AG04450 (cell line): ENCODE measurements around the gene CASR. TPM values are rescaled to one million over a fixed set of nuclear protein-coding genes. Genes with fewer than 3 reads are reported as not detected.

Source experiments
- CTCF ChIA-PET: fragments of 300-600, 350-600 bp; formaldehyde crosslinking; extraction: SDS; loops from one replicate; lab custom pipeline; 2022; ENCODE audit warnings: antibody characterized with exemption, inconsistent platforms; lab: Charles Lee
- POLR2A ChIA-PET: fragments of 350-600 bp; formaldehyde crosslinking; extraction: SDS; loops from one replicate; lab custom pipeline; 2021; ENCODE audit warnings: antibody characterized with exemption, inconsistent platforms; lab: Yijun Ruan, JAX
- DNase-seq: peaks from one replicate; pipeline ENCODE4 v3.0.0-alpha.2; 2011; ENCODE audit warnings: low read depth, low spot score
- H3K27ac ChIP-seq: one replicate; pipeline ENCODE4 v1.5.1; 2012; ENCODE audit warnings: low read depth, low read length, control low read depth
- H3K27me3 ChIP-seq: one replicate; pipeline ENCODE4 v1.6.0; 2012; ENCODE audit warnings: low read length; ENCODE audit not compliant: control insufficient read depth, insufficient read depth
- H3K4me3 ChIP-seq: 2 replicates; pipeline ENCODE4 v1.5.1; 2011; ENCODE audit warnings: mild to moderate bottlenecking, low read depth, low read length, control low read depth
- H3K9me3 ChIP-seq: 2 replicates; pipeline ENCODE4 v1.5.1; 2012; ENCODE audit warnings: low read length; ENCODE audit not compliant: control insufficient read depth, insufficient read depth
- polyA plus RNA-seq: library from polyadenylated mRNA; depleted of rRNA; stranded (reverse); fragments of >200 nt; gene quantifications from 2 replicates; pipeline ENCODE4 v1.2.3, GENCODE V29; 2011; rRNA removed
- TF ChIP-seq, protein P1 (sequence below): IDR thresholded peaks from 2 replicates; pipeline ENCODE4 v1.5.1; 2011; ENCODE audit warnings: low read depth, low read length, control low read depth, inconsistent platforms

The CASR gene
- polyA plus RNA-seq, 1 experiment, result not detected

DNA sequence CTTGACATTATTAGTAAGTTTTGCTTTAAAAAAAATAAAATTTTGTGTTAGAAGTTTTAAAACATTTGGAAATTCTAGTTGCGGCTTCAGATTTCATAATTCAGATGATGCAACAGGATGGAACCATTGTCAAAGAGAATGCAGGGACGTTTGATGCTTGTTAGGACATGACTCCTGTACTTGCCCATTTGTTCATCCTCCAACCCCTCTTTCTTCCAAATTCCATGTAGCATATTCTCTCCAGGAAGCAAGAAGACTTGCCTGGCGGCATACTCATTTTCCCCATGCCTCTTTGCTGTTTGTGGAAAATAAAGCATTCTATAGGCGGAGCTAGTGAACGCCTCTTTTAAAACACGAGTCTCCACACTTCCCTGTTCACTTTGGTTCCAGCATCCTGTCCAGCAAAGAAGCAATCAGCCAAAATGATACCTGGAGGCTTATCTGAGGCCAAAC, 141.4 kb downstream of the CASR start, which contains the start of gene CSTA:
CSTA (plus strand) TSS at position 378 of the 453 bp plus-strand sequence; CDS start at position 423, 45 bp downstream.
- DNase-seq, result no peak
- Histone ChIP-seq H3K4me3 (no peak within 1 kb of the TSS), H3K27me3 (no peaks in the 10 kb centered on the region), H3K27ac (no peak within 1 kb of the TSS), H3K9me3 (no peaks in the 10 kb centered on the region)
- CTCF ChIA-PET, result no interaction called here
- TF ChIP-seq, protein P1, sequence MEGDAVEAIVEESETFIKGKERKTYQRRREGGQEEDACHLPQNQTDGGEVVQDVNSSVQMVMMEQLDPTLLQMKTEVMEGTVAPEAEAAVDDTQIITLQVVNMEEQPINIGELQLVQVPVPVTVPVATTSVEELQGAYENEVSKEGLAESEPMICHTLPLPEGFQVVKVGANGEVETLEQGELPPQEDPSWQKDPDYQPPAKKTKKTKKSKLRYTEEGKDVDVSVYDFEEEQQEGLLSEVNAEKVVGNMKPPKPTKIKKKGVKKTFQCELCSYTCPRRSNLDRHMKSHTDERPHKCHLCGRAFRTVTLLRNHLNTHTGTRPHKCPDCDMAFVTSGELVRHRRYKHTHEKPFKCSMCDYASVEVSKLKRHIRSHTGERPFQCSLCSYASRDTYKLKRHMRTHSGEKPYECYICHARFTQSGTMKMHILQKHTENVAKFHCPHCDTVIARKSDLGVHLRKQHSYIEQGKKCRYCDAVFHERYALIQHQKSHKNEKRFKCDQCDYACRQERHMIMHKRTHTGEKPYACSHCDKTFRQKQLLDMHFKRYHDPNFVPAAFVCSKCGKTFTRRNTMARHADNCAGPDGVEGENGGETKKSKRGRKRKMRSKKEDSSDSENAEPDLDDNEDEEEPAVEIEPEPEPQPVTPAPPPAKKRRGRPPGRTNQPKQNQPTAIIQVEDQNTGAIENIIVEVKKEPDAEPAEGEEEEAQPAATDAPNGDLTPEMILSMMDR, result no peak
- POLR2A ChIA-PET, result no interaction called here

DNA sequence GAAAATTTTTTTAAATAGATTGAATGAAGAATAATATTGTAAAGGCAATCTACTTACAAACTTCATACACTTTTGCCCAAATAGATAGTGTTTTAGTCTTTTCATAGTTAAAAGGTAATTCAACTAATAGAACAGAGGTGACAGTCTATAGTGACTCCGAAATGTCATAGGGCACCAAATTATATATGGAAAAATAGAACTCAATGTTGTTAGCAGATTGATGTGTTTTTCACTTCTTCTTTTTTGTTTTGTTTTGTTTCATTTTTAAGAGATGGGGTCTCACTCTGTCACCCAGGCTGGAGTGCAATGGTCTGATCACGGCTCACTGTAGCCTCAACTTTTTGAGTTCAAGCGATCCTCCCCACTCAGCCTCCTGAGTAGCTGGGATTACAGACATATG, 142.3 kb downstream of the CASR start:
- Histone ChIP-seq H3K4me3 (no peak overlapping the region), H3K27me3 (peaks cover 3% of the 10 kb centered on the region), H3K27ac (no peak overlapping the region), H3K9me3 (no peaks in the 10 kb centered on the region)
- DNase-seq, result no peak
- ChIA-PET POLR2A (no interaction called here), CTCF (no interaction called here)
- TF ChIP-seq, protein P1, result no peak

DNA sequence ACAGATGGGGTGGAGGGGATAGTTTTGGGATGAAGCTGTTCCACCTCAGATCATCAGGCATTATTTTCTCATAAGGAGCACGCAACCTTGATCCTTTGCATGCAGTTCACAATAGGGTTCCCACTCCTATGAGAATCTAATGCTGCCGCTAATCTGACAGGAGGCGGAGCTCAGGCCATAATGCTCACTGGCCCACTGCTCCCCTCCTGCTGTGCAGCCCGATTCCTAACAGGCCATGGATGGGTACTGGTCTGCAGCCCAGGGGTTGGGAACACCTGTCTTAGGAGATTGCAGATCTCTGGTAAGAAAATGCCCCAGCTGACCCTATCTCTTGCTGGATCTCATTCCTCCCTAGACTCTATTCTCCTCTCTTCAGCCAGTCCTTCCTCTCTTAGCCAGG, 148.4 kb downstream of the CASR start:
- DNase-seq, result no peak
- TF ChIP-seq, protein P1, result no peak
- ChIA-PET CTCF (no interaction called here), POLR2A (no interaction called here)
- H3K4me3 ChIP-seq, result no peak overlapping the region
- H3K9me3 ChIP-seq, result no peaks in the 10 kb centered on the region
- no peak overlapping the region for H3K27ac ChIP-seq
- H3K27me3 ChIP-seq, result peaks cover 7% of the 10 kb centered on the region

DNA sequence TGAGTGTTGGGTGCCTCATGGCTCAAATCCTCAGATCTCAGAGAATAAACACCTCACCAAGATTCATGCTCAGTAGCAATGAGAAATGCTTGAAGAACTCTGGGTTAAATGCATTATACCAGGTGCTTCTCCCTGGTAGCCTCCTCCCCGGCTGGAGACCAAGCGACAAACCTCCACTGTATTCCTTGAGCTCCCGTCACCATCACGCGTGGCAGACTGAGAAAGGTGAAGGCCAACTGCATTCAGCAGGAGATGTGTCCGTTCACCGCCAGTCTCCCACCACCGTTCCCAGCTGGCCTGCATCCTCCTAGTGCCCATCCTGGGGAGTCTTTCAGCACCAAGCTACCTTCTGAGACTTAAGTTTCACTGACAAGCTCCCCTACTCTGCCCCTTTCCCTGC, 149.1 kb downstream of the CASR start:
- CTCF ChIA-PET, result no interaction called here
- TF ChIP-seq, protein P1, result no peak
- POLR2A ChIA-PET, result no interaction called here
- H3K4me3 ChIP-seq, result no peak overlapping the region
- no peak overlapping the region for H3K27ac ChIP-seq
- DNase-seq, result no peak
- H3K9me3 ChIP-seq, result no peaks in the 10 kb centered on the region
- peaks cover 7% of the 10 kb centered on the region for H3K27me3 ChIP-seq

Other genes starting within 250 kb of the CASR start
- gene ILDR1, start 161.4 kb upstream of the CASR start, polyA plus RNA-seq, result not detected in 2 replicates
- gene CD86, start 128.3 kb upstream of the CASR start, polyA plus RNA-seq, result not detected in 2 replicates
- 0.58 and 1.0 TPM in 2 replicates for gene CSTA, start 141.6 kb downstream of the CASR start, polyA plus RNA-seq
- gene MIX23, start 199.6 kb downstream of the CASR start, polyA plus RNA-seq, result 16.7 and 21.7 TPM in 2 replicates
- gene FAM162A, start 200.5 kb downstream of the CASR start, polyA plus RNA-seq, result 58.3 and 61.6 TPM in 2 replicates
- gene WDR5B, start 232.4 kb downstream of the CASR start, polyA plus RNA-seq, result 5.7 and 8.5 TPM in 2 replicates